Embryonic facial prominence (tissue), 1 donor: ENCODE results near the gene LOXL3.
A peak's percentile ranks its signal among the peaks of the same experiment; 100 is the strongest.

Experiments
- DNase-seq: peaks from one replicate; pipeline ENCODE4 v3.0.0-alpha.2; 2016; ENCODE audit errors: extremely low spot score

The LOXL3 gene

GRCh38 chr2:74553892-74554819 is at the start of gene LOXL3, which contains the start of gene DOK1:
TSS of gene LOXL3 (minus strand) at chr2:74553942. CDS start at chr2:74552634, 1,308 bp downstream.
TSS of gene DOK1 (plus strand) at chr2:74554720. CDS start at chr2:74554755, 35 bp downstream.
- peak; percentile 86 for DNase-seq

GRCh38 chr2:74602586-74603281 is 49.0 kb upstream of the LOXL3 start:
- no peak for DNase-seq

- no peak for DNase-seq
Measured at GRCh38 chr2:74599676-74600075, 45.9 kb upstream of the LOXL3 start.

- DNase-seq, result no peak
Measured at GRCh38 chr2:74597410-74597809, 43.7 kb upstream of the LOXL3 start.

- DNase-seq, result no peak
Measured at GRCh38 chr2:74596584-74596983, 42.8 kb upstream of the LOXL3 start.

GRCh38 chr2:74593826-74594772 is 40.4 kb upstream of the LOXL3 start:
- DNase-seq, result no peak

- DNase-seq, result no peak
Measured at GRCh38 chr2:74588664-74589063, 34.9 kb upstream of the LOXL3 start.

- DNase-seq, result peak; percentile 18
Measured at GRCh38 chr2:74587664-74588277, 34.0 kb upstream of the LOXL3 start.

GRCh38 chr2:74585406-74586185 is 31.9 kb upstream of the LOXL3 start:
- DNase-seq, result no peak

- DNase-seq, result no peak
Measured at GRCh38 chr2:74584088-74584645, 30.4 kb upstream of the LOXL3 start.

GRCh38 chr2:74583504-74583903 is 29.8 kb upstream of the LOXL3 start:
- no peak for DNase-seq

GRCh38 chr2:74582184-74582583 is 28.4 kb upstream of the LOXL3 start:
- DNase-seq, result no peak

GRCh38 chr2:74581463-74581862 is 27.7 kb upstream of the LOXL3 start:
- no peak for DNase-seq

- DNase-seq, result no peak
Measured at GRCh38 chr2:74578408-74578807, 24.7 kb upstream of the LOXL3 start.

GRCh38 chr2:74577448-74577847 is 23.7 kb upstream of the LOXL3 start:
- DNase-seq, result no peak

GRCh38 chr2:74576863-74577229 is 23.1 kb upstream of the LOXL3 start:
- no peak for DNase-seq

- no peak for DNase-seq
Measured at GRCh38 chr2:74576211-74576862, 22.6 kb upstream of the LOXL3 start.

- no peak for DNase-seq
Measured at GRCh38 chr2:74575320-74575719, 21.6 kb upstream of the LOXL3 start.

GRCh38 chr2:74573747-74574562 is 20.2 kb upstream of the LOXL3 start:
- DNase-seq, result no peak
